HAP-1 (cell line): ENCODE measurements around the gene CD99L2.
"Not testable (repeated sequence)": the region's sequence is repeated elsewhere in the genome, so short reads cannot be mapped to it uniquely, and the experiment has no call there.

Experiments used
- DNase-seq, 2 experiments: peaks; one replicate each; pipeline ENCODE4 v3.0.0-alpha.2; 2016 to 2020; ENCODE audit warnings: low spot score in 2 of 2
- H3K27me3 ChIP-seq: fragments of 250-450 bp; sonication (Bioruptor Pico); 2 replicates; pipeline ENCODE4 v1.5.1; 2020; ENCODE audit warnings: low read depth, mild to moderate bottlenecking, moderate library complexity
- H3K36me3 ChIP-seq: fragments of 250-450 bp; sonication (Bioruptor Pico); replicated peaks from 2 replicates; pipeline ENCODE4 v1.5.1; 2020; ENCODE audit warnings: mild to moderate bottlenecking
- H3K4me1 ChIP-seq: fragments of 250-450 bp; sonication (Bioruptor Pico); 2 replicates; pipeline ENCODE4 v1.5.1; 2020; ENCODE audit warnings: mild to moderate bottlenecking
- H3K4me3 ChIP-seq: fragments of 250-450 bp; sonication (Bioruptor Pico); 2 replicates; pipeline ENCODE4 v1.5.1; 2020; ENCODE audit warnings: mild to moderate bottlenecking, moderate library complexity
- H3K9me3 ChIP-seq: fragments of 250-450 bp; sonication (Bioruptor Pico); 2 replicates; pipeline ENCODE4 v1.5.1; 2020; ENCODE audit warnings: mild to moderate bottlenecking, moderate library complexity
- in situ Hi-C: fragments of 300-500 bp; cut with MboI; formaldehyde crosslinking; loops from 3 replicates; pipeline ENCODE4 v1.14.3; 2020; ENCODE audit warnings: low sequenced_read_pairs, inconsistent platforms, mixed read lengths

Gene CD99L2

GRCh38 chrX:150913511-150913910 is 15.0 kb upstream of the CD99L2 start:
- H3K36me3 ChIP-seq = no peaks in the 10 kb centered on the region
- DNase-seq = no peak
- in situ Hi-C loops = no loop called here
- no peak overlapping the region for H3K4me3 ChIP-seq
- no peaks in the 10 kb centered on the region for H3K27me3 ChIP-seq
- H3K4me1 ChIP-seq = peaks cover 5% of the 10 kb centered on the region; the same call in 1 of the 2 replicates
- no peaks in the 10 kb centered on the region for H3K9me3 ChIP-seq

GRCh38 chrX:150907474-150907873 is 9.0 kb upstream of the CD99L2 start:
- Histone ChIP-seq H3K9me3 (no peaks in the 10 kb centered on the region), H3K4me1 (peaks cover 40% of the 10 kb centered on the region), H3K4me3 (no peak overlapping the region), H3K27me3 (no peaks in the 10 kb centered on the region), H3K36me3 (no peaks in the 10 kb centered on the region)
- no peak for DNase-seq
- in situ Hi-C loops = no loop called here

- no peaks in the 10 kb centered on the region for H3K9me3 ChIP-seq
- DNase-seq = no peak
- H3K4me1 ChIP-seq = peaks cover 46% of the 10 kb centered on the region
- no peaks in the 10 kb centered on the region for H3K27me3 ChIP-seq
- no peak overlapping the region for H3K4me3 ChIP-seq
- in situ Hi-C loops = no loop called here
- H3K36me3 ChIP-seq = no peaks in the 10 kb centered on the region
These were observed 8.2 kb upstream of the CD99L2 start for GRCh38 chrX:150906694-150907093.

GRCh38 chrX:150905293-150905692 is 6.8 kb upstream of the CD99L2 start:
- Histone ChIP-seq H3K4me1 (peaks cover 60% of the 10 kb centered on the region), H3K36me3 (no peaks in the 10 kb centered on the region), H3K4me3 (no peak overlapping the region), H3K9me3 (no peaks in the 10 kb centered on the region), H3K27me3 (no peaks in the 10 kb centered on the region)
- DNase-seq = no peak
- in situ Hi-C loops = no loop called here

- in situ Hi-C loops = loop anchor here (5.0 kb wide), 1 partner anchor 79 kb away; the partner anchor contains the start of gene HMGB3
- Histone ChIP-seq H3K9me3 (no peaks in the 10 kb centered on the region), H3K4me1 (peaks cover 69% of the 10 kb centered on the region), H3K27me3 (no peaks in the 10 kb centered on the region), H3K36me3 (no peaks in the 10 kb centered on the region), H3K4me3 (no peak overlapping the region)
- DNase-seq = peak; percentile 72 to 87
These were observed 4.6 kb upstream of the CD99L2 start for GRCh38 chrX:150903110-150903508.

GRCh38 chrX:150902434-150903109 is 4.1 kb upstream of the CD99L2 start:
- DNase-seq = peak; percentile 99
- no peaks in the 10 kb centered on the region for H3K36me3 ChIP-seq
- peaks cover 69% of the 10 kb centered on the region for H3K4me1 ChIP-seq
- no peaks in the 10 kb centered on the region for H3K27me3 ChIP-seq
- H3K4me3 ChIP-seq = peak overlapping the region; percentile 5
- in situ Hi-C loops = loop anchor here (5.0 kb wide), 1 partner anchor 80 kb away; the partner anchor contains the start of gene HMGB3
- no peaks in the 10 kb centered on the region for H3K9me3 ChIP-seq

- H3K27me3 ChIP-seq = no peaks in the 10 kb centered on the region
- H3K36me3 ChIP-seq = no peaks in the 10 kb centered on the region; the same call in 1 of the 2 replicates
- no peaks in the 10 kb centered on the region for H3K9me3 ChIP-seq
- H3K4me3 ChIP-seq = peak overlapping the region; percentile 77
- in situ Hi-C loops = no loop called here
- DNase-seq = peak; percentile 51 to 67
- H3K4me1 ChIP-seq = peaks cover 46% of the 10 kb centered on the region
These were observed 806 bp upstream of the CD99L2 start for GRCh38 chrX:150899191-150899757.

- no peaks in the 10 kb centered on the region; the same call in 1 of the 2 replicates for H3K36me3 ChIP-seq
- H3K27me3 ChIP-seq = no peaks in the 10 kb centered on the region
- no peaks in the 10 kb centered on the region for H3K9me3 ChIP-seq
- in situ Hi-C loops = no loop called here
- H3K4me1 ChIP-seq = peaks cover 30% of the 10 kb centered on the region
- DNase-seq = peak; percentile 38 to 80
- H3K4me3 ChIP-seq = peak overlapping the region; percentile 77
These were observed 797 bp downstream of the CD99L2 start for GRCh38 chrX:150897421-150898320.

GRCh38 chrX:150896632-150897031 is 1.8 kb downstream of the CD99L2 start:
- Histone ChIP-seq H3K9me3 (no peaks in the 10 kb centered on the region), H3K4me3 (no peak overlapping the region), H3K27me3 (no peaks in the 10 kb centered on the region), H3K36me3 (no peaks in the 10 kb centered on the region; the same call in 1 of the 2 replicates), H3K4me1 (peaks cover 22% of the 10 kb centered on the region)
- DNase-seq = no peak
- in situ Hi-C loops = no loop called here

- no peaks in the 10 kb centered on the region; the same call in none of the 2 replicates for H3K4me1 ChIP-seq
- DNase-seq = no peak
- no peak overlapping the region for H3K4me3 ChIP-seq
- H3K9me3 ChIP-seq = no peaks in the 10 kb centered on the region
- no peaks in the 10 kb centered on the region; the same call in 1 of the 2 replicates for H3K36me3 ChIP-seq
- no peaks in the 10 kb centered on the region for H3K27me3 ChIP-seq
- in situ Hi-C loops = no loop called here
These were observed 4.5 kb downstream of the CD99L2 start for GRCh38 chrX:150893936-150894335.

- H3K36me3 ChIP-seq = no peaks in the 10 kb centered on the region
- H3K4me1 ChIP-seq = no peaks in the 10 kb centered on the region
- in situ Hi-C loops = no loop called here
- no peaks in the 10 kb centered on the region for H3K9me3 ChIP-seq
- no peak for DNase-seq
- no peak overlapping the region for H3K4me3 ChIP-seq
- no peaks in the 10 kb centered on the region for H3K27me3 ChIP-seq
These were observed 9.3 kb downstream of the CD99L2 start for GRCh38 chrX:150889131-150889530.

GRCh38 chrX:150887906-150888465 is 10.5 kb downstream of the CD99L2 start:
- Histone ChIP-seq H3K9me3 (no peaks in the 10 kb centered on the region), H3K4me3 (no peak overlapping the region), H3K27me3 (no peaks in the 10 kb centered on the region), H3K4me1 (no peaks in the 10 kb centered on the region), H3K36me3 (no peaks in the 10 kb centered on the region)
- no peak for DNase-seq
- in situ Hi-C loops = no loop called here

- DNase-seq, in situ Hi-C loops, H3K9me3 ChIP-seq, H3K36me3 ChIP-seq, H3K27me3 ChIP-seq, H3K4me3 ChIP-seq, H3K4me1 ChIP-seq: not testable (repeated sequence)
These were observed 11.2 kb downstream of the CD99L2 start for GRCh38 chrX:150887268-150887667.
